NCI-H2107 treated with DMSO at 0.1 percent for 48 hours (cell line): Measurements from ENCODE around the gene UCK2.

Source experiments
- DNase-seq: peaks from one replicate; lab custom pipeline; 2025; ENCODE audit not compliant: unreplicated experiment; lab: John Stamatoyannopoulos, UW

UCK2 gene

GRCh38 chr1:165879946-165880345 lies 52.5 kb downstream of the UCK2 start:
- no peak for DNase-seq

- DNase-seq: no peak
These were observed 53.6 kb downstream of the UCK2 start for GRCh38 chr1:165880993-165881392.

- DNase-seq: no peak
These were observed 54.9 kb downstream of the UCK2 start for GRCh38 chr1:165882168-165882837.

GRCh38 chr1:165883056-165883455 lies 55.6 kb downstream of the UCK2 start:
- DNase-seq: no peak

GRCh38 chr1:165884009-165884689 lies 56.7 kb downstream of the UCK2 start:
- DNase-seq: no peak

GRCh38 chr1:165884690-165885304 lies 57.4 kb downstream of the UCK2 start:
- no peak for DNase-seq

- no peak for DNase-seq
These were observed 57.9 kb downstream of the UCK2 start for GRCh38 chr1:165885305-165885694.

- DNase-seq: no peak
These were observed 58.8 kb downstream of the UCK2 start for GRCh38 chr1:165886193-165886592.

- DNase-seq: no peak
These were observed 59.6 kb downstream of the UCK2 start for GRCh38 chr1:165886983-165887382.

GRCh38 chr1:165887877-165888551 lies 60.6 kb downstream of the UCK2 start:
- DNase-seq: no peak

GRCh38 chr1:165888552-165888920 lies 61.1 kb downstream of the UCK2 start:
- no peak for DNase-seq

- no peak for DNase-seq
These were observed 63.3 kb downstream of the UCK2 start for GRCh38 chr1:165890684-165891083.

GRCh38 chr1:165891111-165891860 lies 63.9 kb downstream of the UCK2 start:
- no peak for DNase-seq

GRCh38 chr1:165892935-165893334 lies 65.5 kb downstream of the UCK2 start:
- no peak for DNase-seq

- no peak for DNase-seq
These were observed 66.1 kb downstream of the UCK2 start for GRCh38 chr1:165893507-165893906.

GRCh38 chr1:165894591-165894990 lies 67.2 kb downstream of the UCK2 start:
- DNase-seq: no peak

- DNase-seq: no peak
These were observed 68.0 kb downstream of the UCK2 start for GRCh38 chr1:165895451-165895871.

- DNase-seq: no peak
These were observed 68.9 kb downstream of the UCK2 start for GRCh38 chr1:165896277-165896676.

- no peak for DNase-seq
These were observed 70.2 kb downstream of the UCK2 start for GRCh38 chr1:165897326-165898303.

- no peak for DNase-seq
These were observed 71.4 kb downstream of the UCK2 start for GRCh38 chr1:165898837-165899236.
